Thyroid gland (tissue), 4 donors: ENCODE data around the gene RGS4. TPM values are rescaled to one million over a fixed set of nuclear protein-coding genes. Genes with fewer than 3 reads are reported as not detected.

ENCODE experiments used
- DNase-seq, 2 donors: peaks; one replicate each; pipeline ENCODE4 v3.0.0-alpha.2; 2019
- H3K27ac ChIP-seq, 3 donors: fragments of 200-600 bp; sonication (generic); 1 replicate in 2 of 3; 2 replicates in 1 of 3; pipeline ENCODE4 v1.5.1; 2016 to 2019; ENCODE audit warnings: mild to moderate bottlenecking in 1 of 3, moderate library complexity in 1 of 3
- H3K27me3 ChIP-seq: fragments of 200-600 bp; sonication (generic); one replicate; pipeline ENCODE4 v1.5.1; 2019
- H3K36me3 ChIP-seq, 2 donors: fragments of 200-600 bp; sonication (generic); one replicate each; pipeline ENCODE4 v1.5.1; 2016 to 2019
- H3K4me1 ChIP-seq, 2 donors: fragments of 200-600 bp; sonication (generic); one replicate each; pipeline ENCODE4 v1.5.1; 2017 to 2019
- H3K4me3 ChIP-seq, 3 donors: fragments of 200-600 bp; sonication (generic); replicated peaks in 1 of 3; 1 replicate in 2 of 3; 2 replicates in 1 of 3; pipeline ENCODE4 v1.5.1; 2016; ENCODE audit warnings: mild to moderate bottlenecking in 1 of 3
- H3K9me3 ChIP-seq: fragments of 200-600 bp; sonication (generic); one replicate; pipeline ENCODE4 v1.5.1; 2017
- CTCF ChIP-seq, 6 experiments: fragments of 200-600 bp in 3 of 6; fragments of 450-650 bp in 3 of 6; sonication (generic) in 3 of 6; IDR thresholded peaks; one replicate each; pipeline ENCODE4 v1.5.1; 2016 to 2019; ENCODE audit warnings: antibody characterized with exemption in 6 of 6, mild to moderate bottlenecking in 2 of 6, inconsistent platforms in 1 of 6, moderate library complexity in 1 of 6
- POLR2A ChIP-seq, 2 donors: fragments of 450-650 bp; IDR thresholded peaks; one replicate each; pipeline ENCODE4 v1.6.1; 2017; ENCODE audit warnings: antibody characterized with exemption in 2 of 2, mild to moderate bottlenecking in 2 of 2, moderate library complexity in 1 of 2
- WGBS, 2 donors: methylation state at CpG; one replicate each; pipeline ENCODE4 v1.1.5; 2017; 5-methylcytosine and 5-hydroxymethylcytosine counted together
- intact Hi-C: fragments of 100-400 bp; cut with DNase I; formaldehyde crosslinking; loops from one replicate; pipeline ENCODE4 v1.15.1; 2023
- total RNA-seq, 4 donors: library from RNA; depleted of rRNA; stranded (reverse); fragments of >200 nt; gene quantifications; one replicate each; pipeline ENCODE4 v1.2.3, GENCODE V29; 2016

Gene RGS4
- total RNA-seq = 10 to 100 TPM in 1 of 4 donors, 1 to 10 TPM in 3; 1.8 to 10.5 (median 3.7) TPM

DNA sequence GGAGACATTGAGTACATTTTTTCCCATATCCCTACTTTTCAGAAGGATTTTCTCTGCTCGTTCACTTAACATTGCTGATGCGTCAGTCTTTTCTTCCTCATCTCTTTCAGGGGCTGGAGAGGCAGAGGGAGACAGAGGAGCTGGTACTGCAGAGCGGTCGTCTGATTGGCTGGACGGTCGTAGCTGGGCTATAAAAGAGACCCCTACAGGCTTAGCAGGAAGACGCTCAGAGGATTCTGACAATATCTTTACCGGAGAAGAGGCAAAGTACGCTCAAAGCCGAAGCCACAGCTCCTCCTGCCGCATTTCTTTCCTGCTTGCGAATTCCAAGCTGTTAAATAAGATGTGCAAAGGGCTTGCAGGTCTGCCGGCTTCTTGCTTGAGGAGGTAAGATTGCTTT, at the start of gene RGS4:
TSS of gene RGS4 (plus strand) at position 220 of the 400 bp plus-strand sequence. CDS start at position 344, 124 bp downstream.
- Histone ChIP-seq H3K27ac (no peak within 1 kb of the TSS), H3K9me3 (no peaks in the 10 kb centered on the region), H3K36me3 (no peaks in the 10 kb centered on the region), H3K4me1 (no peaks in the 10 kb centered on the region), H3K4me3 (no peak within 1 kb of the TSS), H3K27me3 (peaks cover 5% of the 10 kb centered on the region)
- intact Hi-C loops = loop anchor here (10.0 kb wide), 2 partner anchors 96 to 194 kb away; no protein-coding TSS in a partner anchor
- peak in 1 of 2 donors; percentile 4 for DNase-seq
- no peak for TF ChIP-seq POLR2A (IDR thresholded peaks at IDR 0.05)
- TF ChIP-seq CTCF (IDR thresholded peaks at IDR 0.05) = peak in 1 of 6 experiments; percentile 6
- 2 to 4% methylated on average over 13 of the region's 13 CpGs for whole genome bisulfite sequencing, 2 donors

- TF ChIP-seq POLR2A (IDR thresholded peaks at IDR 0.05) = no peak
- Histone ChIP-seq H3K27me3 (no peaks in the 10 kb centered on the region), H3K4me3 (no peak overlapping the region), H3K9me3 (no peaks in the 10 kb centered on the region), H3K36me3 (no peaks in the 10 kb centered on the region), H3K27ac (no peak overlapping the region), H3K4me1 (no peaks in the 10 kb centered on the region)
- intact Hi-C loops = no loop called here
- no peak for DNase-seq
These were observed 47.0 kb upstream of the RGS4 start for GRCh38 chr1:163022129-163022528.

GRCh38 chr1:163027610-163028009, 41.6 kb upstream of the RGS4 start:
- H3K4me1 ChIP-seq = no peaks in the 10 kb centered on the region
- no peak for DNase-seq
- no peak overlapping the region for H3K27ac ChIP-seq
- no peaks in the 10 kb centered on the region for H3K27me3 ChIP-seq
- no peak for TF ChIP-seq CTCF (IDR thresholded peaks at IDR 0.05)
- no peak for TF ChIP-seq POLR2A (IDR thresholded peaks at IDR 0.05)
- no peak overlapping the region for H3K4me3 ChIP-seq
- intact Hi-C loops = no loop called here
- H3K9me3 ChIP-seq = no peaks in the 10 kb centered on the region
- H3K36me3 ChIP-seq = no peaks in the 10 kb centered on the region

GRCh38 chr1:163029901-163030300, 39.3 kb upstream of the RGS4 start:
- Histone ChIP-seq H3K4me3 (no peak overlapping the region), H3K9me3 (no peaks in the 10 kb centered on the region), H3K4me1 (no peaks in the 10 kb centered on the region), H3K27ac (no peak overlapping the region), H3K27me3 (no peaks in the 10 kb centered on the region), H3K36me3 (no peaks in the 10 kb centered on the region)
- WGBS, 2 donors = 82 to 86% methylated on average over 5 of the region's 5 CpGs
- intact Hi-C loops = no loop called here
- TF ChIP-seq CTCF (IDR thresholded peaks at IDR 0.05) (no peak), POLR2A (IDR thresholded peaks at IDR 0.05) (no peak)
- no peak for DNase-seq

DNA sequence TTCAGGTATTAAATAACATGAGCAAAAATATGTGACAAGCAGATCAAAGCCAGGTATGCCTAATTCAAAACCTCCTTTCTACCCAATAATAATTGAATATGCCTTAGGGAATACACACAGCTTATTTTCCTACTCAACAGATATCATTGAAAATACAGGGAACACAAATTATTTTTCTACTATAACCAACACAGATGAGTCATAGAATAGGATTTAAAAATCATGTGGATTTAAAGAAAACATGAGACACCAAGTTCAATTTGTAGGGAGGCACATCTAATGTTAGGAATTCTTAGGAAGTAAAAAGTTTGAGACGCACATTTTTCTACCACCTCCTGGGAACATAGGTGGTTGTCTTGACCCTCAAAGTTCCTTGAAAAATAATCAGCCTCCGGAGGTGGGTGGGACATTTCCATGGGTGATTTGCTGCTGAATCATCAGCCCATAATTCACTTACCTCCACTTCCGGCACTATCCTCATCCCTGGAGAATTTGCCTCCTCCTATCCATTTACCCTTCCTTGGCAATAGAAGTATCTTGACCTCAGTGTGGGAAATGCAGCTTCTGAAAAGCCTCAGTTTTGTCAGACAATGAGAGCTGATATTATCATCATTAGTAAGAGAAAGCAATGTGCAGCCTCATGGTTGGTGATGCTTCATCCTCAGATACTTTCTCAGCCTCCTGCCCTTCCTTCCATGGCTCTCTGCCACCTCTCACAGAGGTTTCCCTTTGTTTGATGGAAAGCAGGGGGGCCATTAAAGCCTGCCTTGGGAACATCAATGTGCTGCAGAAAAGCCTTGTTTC, 33.5 kb upstream of the RGS4 start:
- DNase-seq = no peak
- Histone ChIP-seq H3K36me3 (no peaks in the 10 kb centered on the region), H3K27ac (no peak overlapping the region), H3K9me3 (no peaks in the 10 kb centered on the region), H3K4me3 (no peak overlapping the region), H3K4me1 (no peaks in the 10 kb centered on the region), H3K27me3 (no peaks in the 10 kb centered on the region)
- intact Hi-C loops = no loop called here
- WGBS, 2 donors = 75 to 88% methylated on average over 3 of the region's 3 CpGs
- TF ChIP-seq CTCF (IDR thresholded peaks at IDR 0.05) (no peak), POLR2A (IDR thresholded peaks at IDR 0.05) (no peak)
